ENCODE data around the gene CPN1.

CPN1 gene

DNA sequence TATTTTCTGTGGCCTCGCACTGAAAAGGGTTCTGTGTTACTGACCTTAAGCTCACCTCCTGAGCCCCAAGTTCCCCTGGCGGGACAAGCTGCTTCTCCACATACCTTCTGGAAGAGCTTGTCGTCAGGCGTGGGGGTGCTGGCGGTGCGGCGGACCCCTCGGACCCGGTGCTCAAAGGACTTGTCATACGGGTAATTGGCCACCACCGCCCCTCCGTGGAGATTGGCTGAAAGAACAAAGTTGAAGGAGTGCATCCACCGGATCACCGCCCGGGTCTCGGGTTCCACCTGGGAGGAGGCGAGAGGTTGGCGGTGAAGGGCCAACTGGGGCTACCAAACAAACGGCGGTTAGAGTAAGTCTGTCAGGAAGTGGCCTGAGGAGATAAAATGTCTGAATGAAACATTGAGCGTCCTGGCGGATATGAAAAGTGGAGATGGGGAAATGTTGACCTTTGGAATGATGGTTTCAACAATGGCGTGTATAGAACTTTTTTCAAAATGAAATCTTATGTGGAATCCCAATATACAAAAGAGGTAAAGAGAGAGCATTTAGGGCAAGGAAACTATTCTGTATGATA is 16.5 kb downstream of the CPN1 start:
- TF ChIP-seq, protein P1, sequence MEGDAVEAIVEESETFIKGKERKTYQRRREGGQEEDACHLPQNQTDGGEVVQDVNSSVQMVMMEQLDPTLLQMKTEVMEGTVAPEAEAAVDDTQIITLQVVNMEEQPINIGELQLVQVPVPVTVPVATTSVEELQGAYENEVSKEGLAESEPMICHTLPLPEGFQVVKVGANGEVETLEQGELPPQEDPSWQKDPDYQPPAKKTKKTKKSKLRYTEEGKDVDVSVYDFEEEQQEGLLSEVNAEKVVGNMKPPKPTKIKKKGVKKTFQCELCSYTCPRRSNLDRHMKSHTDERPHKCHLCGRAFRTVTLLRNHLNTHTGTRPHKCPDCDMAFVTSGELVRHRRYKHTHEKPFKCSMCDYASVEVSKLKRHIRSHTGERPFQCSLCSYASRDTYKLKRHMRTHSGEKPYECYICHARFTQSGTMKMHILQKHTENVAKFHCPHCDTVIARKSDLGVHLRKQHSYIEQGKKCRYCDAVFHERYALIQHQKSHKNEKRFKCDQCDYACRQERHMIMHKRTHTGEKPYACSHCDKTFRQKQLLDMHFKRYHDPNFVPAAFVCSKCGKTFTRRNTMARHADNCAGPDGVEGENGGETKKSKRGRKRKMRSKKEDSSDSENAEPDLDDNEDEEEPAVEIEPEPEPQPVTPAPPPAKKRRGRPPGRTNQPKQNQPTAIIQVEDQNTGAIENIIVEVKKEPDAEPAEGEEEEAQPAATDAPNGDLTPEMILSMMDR (conservative IDR thresholded peaks at IDR 0.05; ENCODE audit: low read length), result no peak
- TF ChIP-seq EZH2phosphoT487 (IDR thresholded peaks at IDR 0.05; ENCODE audit: borderline replicate concordance), result no peak

DNA sequence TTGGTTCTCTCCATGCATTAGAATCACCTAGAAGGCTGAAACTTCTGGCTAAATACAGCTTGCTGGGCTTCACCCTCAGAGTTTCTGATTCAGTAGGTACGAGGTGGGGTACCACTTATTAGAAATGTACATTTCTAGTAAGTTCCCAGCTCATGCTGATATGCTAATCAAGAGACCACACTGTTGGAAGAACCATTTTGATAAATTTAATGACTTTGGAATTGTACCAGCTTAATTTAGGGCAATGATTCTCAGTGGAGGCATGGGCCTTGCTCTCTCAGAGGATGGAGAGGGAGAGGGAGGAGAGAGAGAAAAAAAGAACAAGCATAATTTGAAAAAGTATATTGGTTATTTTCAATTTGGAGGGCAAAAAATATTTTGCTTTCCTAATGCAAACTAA is 20.3 kb downstream of the CPN1 start:
- H3K4me1 ChIP-seq (ENCODE audit: insufficient read depth, low read length, poor library complexity, severe bottlenecking), result no peaks in the 10 kb centered on the region
- H3K9me2 ChIP-seq (replicated peaks; ENCODE audit: low read depth, low read length), result no peaks in the 10 kb centered on the region
- H3K27me3 ChIP-seq (ENCODE audit: insufficient read depth, low read length, poor library complexity, severe bottlenecking), result peaks cover 4% of the 10 kb centered on the region
- H3F3A ChIP-seq (ENCODE audit: low read depth), result no peaks in the 10 kb centered on the region
- H3K4me2 ChIP-seq (ENCODE audit: low read depth, low read length, poor library complexity, severe bottlenecking), result no peak overlapping the region
- no peaks in the 10 kb centered on the region for H3K36me3 ChIP-seq (ENCODE audit: insufficient read depth, low read length)
- H4K20me1 ChIP-seq (ENCODE audit: insufficient read depth, low read length, poor library complexity, severe bottlenecking), result no peaks in the 10 kb centered on the region
- no peak overlapping the region for H3K9ac ChIP-seq (ENCODE audit: low read depth, low read length, poor library complexity, severe bottlenecking)
- no peak overlapping the region for H2AFZ ChIP-seq (ENCODE audit: low read length)
- TF ChIP-seq, protein P1 (conservative IDR thresholded peaks at IDR 0.05; ENCODE audit: low read length), result no peak
- TF ChIP-seq EZH2phosphoT487 (IDR thresholded peaks at IDR 0.05; ENCODE audit: borderline replicate concordance), result no peak
- no peak overlapping the region for H3K4me3 ChIP-seq (ENCODE audit: low read length, poor library complexity, severe bottlenecking)
- H3K9me3 ChIP-seq (ENCODE audit: insufficient read depth, low read depth, low read length), result no peaks in the 10 kb centered on the region
- H3K79me2 ChIP-seq (ENCODE audit: insufficient read depth, low read length), result no peaks in the 10 kb centered on the region

More for the DNA sequence above, 16.5 kb downstream of the CPN1 start:
- Histone ChIP-seq H2AFZ (ENCODE audit: low read length) (no peak overlapping the region), H4K20me1 (ENCODE audit: insufficient read depth, low read length, poor library complexity, severe bottlenecking) (no peaks in the 10 kb centered on the region), H3K79me2 (ENCODE audit: insufficient read depth, low read length) (no peaks in the 10 kb centered on the region), H3K36me3 (ENCODE audit: insufficient read depth, low read length) (no peaks in the 10 kb centered on the region), H3K4me3 (ENCODE audit: low read length, poor library complexity, severe bottlenecking) (no peak overlapping the region), H3K4me1 (ENCODE audit: insufficient read depth, low read length, poor library complexity, severe bottlenecking) (no peaks in the 10 kb centered on the region), H3K9me3 (ENCODE audit: insufficient read depth, low read depth, low read length) (no peaks in the 10 kb centered on the region), H3K9ac (ENCODE audit: low read depth, low read length, poor library complexity, severe bottlenecking) (no peak overlapping the region), H3K27me3 (ENCODE audit: insufficient read depth, low read length, poor library complexity, severe bottlenecking) (no peaks in the 10 kb centered on the region), H3K4me2 (ENCODE audit: low read depth, low read length, poor library complexity, severe bottlenecking) (no peak overlapping the region), H3F3A (ENCODE audit: low read depth) (no peaks in the 10 kb centered on the region), H3K9me2 (replicated peaks; ENCODE audit: low read depth, low read length) (no peaks in the 10 kb centered on the region)

DNA sequence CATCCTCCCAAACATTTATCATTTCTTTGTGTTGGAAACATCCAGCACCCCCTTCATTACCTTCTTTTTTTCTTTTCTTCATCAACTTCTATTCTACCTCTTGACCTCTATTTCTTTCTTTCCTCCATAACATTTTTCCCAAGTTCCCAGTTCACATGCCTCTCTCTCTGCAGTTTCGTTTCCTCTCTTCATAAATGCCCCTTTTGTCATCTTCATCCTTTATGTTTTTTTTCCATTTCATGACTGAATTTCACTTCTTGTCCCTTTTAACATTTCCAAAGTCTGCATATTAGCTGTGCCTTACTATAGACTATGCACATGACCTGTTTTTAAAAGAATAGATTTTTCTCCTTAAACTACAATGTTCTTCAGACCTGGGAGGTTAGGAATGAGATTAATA is 23.7 kb downstream of the CPN1 start:
- no peaks in the 10 kb centered on the region for H3K4me1 ChIP-seq (ENCODE audit: insufficient read depth, low read length, poor library complexity, severe bottlenecking)
- H3K36me3 ChIP-seq (ENCODE audit: insufficient read depth, low read length), result no peaks in the 10 kb centered on the region
- H4K20me1 ChIP-seq (ENCODE audit: insufficient read depth, low read length, poor library complexity, severe bottlenecking), result no peaks in the 10 kb centered on the region
- no peak overlapping the region for H3K4me2 ChIP-seq (ENCODE audit: low read depth, low read length, poor library complexity, severe bottlenecking)
- H2AFZ ChIP-seq (ENCODE audit: low read length), result no peak overlapping the region
- no peak overlapping the region for H3K9ac ChIP-seq (ENCODE audit: low read depth, low read length, poor library complexity, severe bottlenecking)
- no peaks in the 10 kb centered on the region for H3K9me3 ChIP-seq (ENCODE audit: insufficient read depth, low read depth, low read length)
- no peaks in the 10 kb centered on the region for H3K9me2 ChIP-seq (replicated peaks; ENCODE audit: low read depth, low read length)
- H3K27me3 ChIP-seq (ENCODE audit: insufficient read depth, low read length, poor library complexity, severe bottlenecking), result peaks cover 4% of the 10 kb centered on the region
- no peak overlapping the region for H3K4me3 ChIP-seq (ENCODE audit: low read length, poor library complexity, severe bottlenecking)
- no peaks in the 10 kb centered on the region for H3K79me2 ChIP-seq (ENCODE audit: insufficient read depth, low read length)
- no peak for TF ChIP-seq EZH2phosphoT487 (IDR thresholded peaks at IDR 0.05; ENCODE audit: borderline replicate concordance)
- TF ChIP-seq, protein P1 (conservative IDR thresholded peaks at IDR 0.05; ENCODE audit: low read length), result no peak
- no peaks in the 10 kb centered on the region for H3F3A ChIP-seq (ENCODE audit: low read depth)
